PC-9 (cell line): ENCODE data around the gene TCIRG1. TPM values are rescaled to one million over a fixed set of nuclear protein-coding genes. Genes with fewer than 3 reads are reported as not detected.

ENCODE experiments used
- BruUV-seq: library from RNA; stranded (reverse); fragments of 400-500 nt; replicated peaks from 2 replicates; lab custom pipeline; 2021; lab: Mats Ljungman, UMichigan
- CTCF ChIA-PET: fragments of 300-600 bp; sonication (Branson Sonifier 250); formaldehyde crosslinking; loops from one replicate; lab custom pipeline; 2022; ENCODE audit warnings: antibody characterized with exemption; lab: Charles Lee
- POLR2A ChIA-PET: fragments of 300-600 bp; sonication (Branson Sonifier 250); formaldehyde crosslinking; loops from one replicate; lab custom pipeline; 2022; ENCODE audit warnings: antibody characterized with exemption; ENCODE audit not compliant: unreplicated experiment; lab: Charles Lee
- DNase-seq, 2 experiments: peaks; one replicate each; pipeline versions ENCODE4 v3.0.0 to v3.0.0-alpha.2; 2015 to 2022; ENCODE audit warnings: mixed read lengths in 1 of 2
- H2AFZ ChIP-seq: fragments of 200-600 bp; sonication (generic); 2 replicates; pipeline ENCODE4 v1.8.1; 2017; ENCODE audit warnings: antibody characterized with exemption
- H3F3A ChIP-seq: fragments of 200-600 bp; sonication (generic); 2 replicates; pipeline ENCODE4 v1.8.1; 2017; ENCODE audit warnings: antibody characterized with exemption, mild to moderate bottlenecking, low read depth; ENCODE audit not compliant: insufficient read depth
- H3K27ac ChIP-seq: fragments of 200-600 bp; sonication (generic); 2 replicates; pipeline ENCODE4 v1.6.1; 2016; ENCODE audit warnings: mixed run types
- H3K27me3 ChIP-seq: fragments of 200-600 bp; sonication (generic); 2 replicates; pipeline ENCODE4 v1.6.1; 2016; ENCODE audit warnings: low read depth, mixed run types; ENCODE audit not compliant: insufficient read depth
- H3K36me3 ChIP-seq: fragments of 200-600 bp; sonication (generic); 2 replicates; pipeline ENCODE4 v1.6.1; 2016; ENCODE audit warnings: low read depth, mixed run types
- H3K4me1 ChIP-seq: fragments of 200-600 bp; sonication (generic); replicated peaks from 2 replicates; pipeline ENCODE4 v1.6.1; 2016; ENCODE audit warnings: mixed run types; ENCODE audit not compliant: insufficient read depth
- H3K4me2 ChIP-seq: fragments of 200-600 bp; sonication (generic); 2 replicates; pipeline ENCODE4 v1.6.1; 2017; ENCODE audit warnings: mixed run types
- H3K4me3 ChIP-seq: fragments of 200-600 bp; sonication (generic); 2 replicates; pipeline ENCODE4 v1.6.1; 2016; ENCODE audit warnings: mixed run types
- H3K79me2 ChIP-seq: fragments of 200-600 bp; sonication (generic); 2 replicates; pipeline ENCODE4 v1.6.1; 2017; ENCODE audit warnings: low read depth, mixed run types
- H3K9me2 ChIP-seq: fragments of 200-600 bp; sonication (generic); 2 replicates; pipeline ENCODE4 v1.8.1; 2017; ENCODE audit warnings: mild to moderate bottlenecking; ENCODE audit not compliant: insufficient read depth
- H3K9me3 ChIP-seq: fragments of 200-600 bp; sonication (generic); 2 replicates; pipeline ENCODE4 v1.8.1; 2016; ENCODE audit warnings: low read depth; ENCODE audit not compliant: insufficient read depth
- H4K20me1 ChIP-seq: fragments of 200-600 bp; sonication (generic); 2 replicates; pipeline ENCODE4 v1.8.1; 2017; ENCODE audit not compliant: insufficient read depth
- CTCF ChIP-seq: fragments of 200-600 bp; sonication (generic); conservative IDR thresholded peaks from 2 replicates; pipeline ENCODE4 v1.6.1; 2017; ENCODE audit warnings: mixed run types, antibody characterized with exemption, mild to moderate bottlenecking, moderate library complexity
- EZH2 ChIP-seq: fragments of 200-600 bp; sonication (generic); IDR thresholded peaks from 2 replicates; pipeline ENCODE4 v1.8.0; 2017; ENCODE audit warnings: antibody characterized with exemption, low read depth
- intact Hi-C: fragments of 100-400 bp; cut with micrococcal nuclease; formaldehyde crosslinking; loops from one replicate; pipeline ENCODE4 v1.10.0; 2022; ENCODE audit not compliant: unreplicated experiment
- total RNA-seq: library from RNA; stranded (reverse); gene quantifications from 2 replicates; pipeline ENCODE4 v1.2.3, GENCODE V29; 2021

The TCIRG1 gene
- total RNA-seq, 1 experiment from 2014 or later = 125 TPM

- Histone ChIP-seq H3K4me3 (no peak overlapping the region), H3K4me2 (peak overlapping the region; percentile 87; the same call in 1 of the 2 replicates), H3K27ac (no peak overlapping the region), H2AFZ (no peak overlapping the region), H4K20me1 (no peaks in the 10 kb centered on the region), H3K27me3 (no peaks in the 10 kb centered on the region), H3K9me3 (no peaks in the 10 kb centered on the region), H3K4me1 (peaks cover 4% of the 10 kb centered on the region), H3K36me3 (no peaks in the 10 kb centered on the region), H3K79me2 (no peaks in the 10 kb centered on the region), H3K9me2 (no peaks in the 10 kb centered on the region), H3F3A (peaks cover 45% of the 10 kb centered on the region)
- DNase-seq = no peak
- POLR2A ChIA-PET = no interaction called here
- TF ChIP-seq EZH2 = no peak
- no peak for TF ChIP-seq CTCF
- CTCF ChIA-PET = interaction anchor here (0.9 kb wide), 1 partner anchor 19 kb away, joined by 4 read pairs; no protein-coding TSS in a partner anchor
- no TSS peak for BruUV-seq
- intact Hi-C loops = no loop called here
These were observed 36.3 kb upstream of the TCIRG1 start for GRCh38 chr11:68002575-68002937.

DNA sequence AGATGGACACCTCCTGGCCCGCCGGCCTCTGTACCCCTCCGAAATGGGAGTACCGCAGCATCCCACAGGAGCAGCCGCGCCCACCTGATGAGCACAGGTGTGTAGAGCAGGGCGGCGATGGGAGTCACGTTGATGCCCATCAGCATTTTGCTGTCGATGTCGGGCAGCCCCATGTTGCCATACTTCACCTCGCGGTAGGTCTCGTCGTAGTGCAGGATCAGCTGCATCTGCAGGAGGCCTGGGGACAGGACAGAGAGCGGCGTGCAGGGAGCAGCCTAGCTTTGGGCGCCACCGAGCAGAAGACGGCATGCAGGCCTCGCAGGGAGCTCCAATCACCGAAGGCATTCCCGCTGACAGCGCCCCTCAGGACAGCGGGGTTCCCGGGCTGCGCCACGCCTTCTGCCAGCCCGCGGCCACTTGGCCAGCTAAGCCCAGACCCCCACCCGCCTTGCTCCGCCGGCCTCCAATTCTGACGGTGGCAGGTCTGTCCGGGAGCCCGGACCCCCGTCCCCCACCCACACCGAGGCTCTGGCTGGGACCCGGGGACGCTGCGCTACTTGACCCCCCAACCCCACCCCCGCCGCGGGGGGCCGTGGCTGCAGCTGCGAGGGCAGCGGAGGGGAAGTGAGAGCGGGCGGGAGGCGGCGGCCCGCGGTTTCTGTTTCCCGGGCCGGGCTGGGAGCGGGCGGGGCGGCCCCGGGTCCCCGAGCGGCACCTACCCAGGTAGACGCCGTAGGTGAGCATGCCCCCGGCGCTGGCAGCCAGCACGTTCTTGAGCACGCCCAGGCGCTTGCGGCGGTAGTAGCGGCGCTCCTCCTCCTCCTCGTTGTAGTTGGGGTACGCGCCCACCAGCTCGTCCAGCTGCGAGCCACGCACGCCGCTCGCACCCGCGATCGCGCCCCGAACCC lies 35.6 kb upstream of the TCIRG1 start:
- H2AFZ ChIP-seq = peak overlapping the region; percentile 78

More for the DNA sequence above, 35.6 kb upstream of the TCIRG1 start:
- peak overlapping the region; percentile 68 for H3K4me3 ChIP-seq
- H3K9me3 ChIP-seq = no peaks in the 10 kb centered on the region
- H3F3A ChIP-seq = peaks cover 45% of the 10 kb centered on the region
- H3K27ac ChIP-seq = no peak overlapping the region
- H3K4me1 ChIP-seq = peaks cover 4% of the 10 kb centered on the region
- intact Hi-C loops = no loop called here
- peak overlapping the region; percentile 87 for H3K4me2 ChIP-seq
- no peaks in the 10 kb centered on the region for H3K79me2 ChIP-seq
- CTCF ChIA-PET = interaction anchor here (0.9 kb wide), 1 partner anchor 18 kb away, joined by 4 read pairs; no protein-coding TSS in a partner anchor
- BruUV-seq = no TSS peak
- no peaks in the 10 kb centered on the region for H3K36me3 ChIP-seq
- H3K9me2 ChIP-seq = no peaks in the 10 kb centered on the region
- POLR2A ChIA-PET = interaction anchor here (0.6 kb wide), 2 partner anchors 10 to 269 kb away, joined by 4 to 6 read pairs; partner anchors contain the start of gene C11orf24
- no peaks in the 10 kb centered on the region for H3K27me3 ChIP-seq
- TF ChIP-seq CTCF (no peak), EZH2 (no peak)
- DNase-seq = peak in 1 of 2 experiments; percentile 71
- no peaks in the 10 kb centered on the region for H4K20me1 ChIP-seq
